NCI-H1436 (cell line): ENCODE data around the gene ZNF331.

Experiments used
- DNase-seq: peaks from one replicate; lab custom pipeline; 2025; lab: John Stamatoyannopoulos, UW

The ZNF331 gene

GRCh38 chr19:53576941-53577653, 39.2 kb downstream of the ZNF331 start:
- DNase-seq: no peak

GRCh38 chr19:53577968-53578367, 40.0 kb downstream of the ZNF331 start:
- no peak for DNase-seq

- DNase-seq: no peak
Observed at GRCh38 chr19:53579518-53579917, 41.6 kb downstream of the ZNF331 start.

GRCh38 chr19:53580871-53581835, 43.2 kb downstream of the ZNF331 start:
- no peak for DNase-seq

GRCh38 chr19:53581871-53582279, 43.9 kb downstream of the ZNF331 start:
- no peak for DNase-seq

GRCh38 chr19:53583181-53583580, 45.2 kb downstream of the ZNF331 start:
- no peak for DNase-seq

GRCh38 chr19:53586277-53586691, 48.3 kb downstream of the ZNF331 start:
- DNase-seq: no peak

GRCh38 chr19:53594811-53595509, 57.0 kb downstream of the ZNF331 start:
- DNase-seq: no peak

- DNase-seq: no peak
Observed at GRCh38 chr19:53595510-53595867, 57.5 kb downstream of the ZNF331 start.

- DNase-seq: no peak
Observed at GRCh38 chr19:53596056-53596455, 58.1 kb downstream of the ZNF331 start.

- DNase-seq: no peak
Observed at GRCh38 chr19:53597023-53597422, 59.1 kb downstream of the ZNF331 start.

GRCh38 chr19:53598361-53598760, 60.4 kb downstream of the ZNF331 start:
- DNase-seq: no peak

- DNase-seq: no peak
Observed at GRCh38 chr19:53600217-53600616, 62.3 kb downstream of the ZNF331 start.

- DNase-seq: no peak
Observed at GRCh38 chr19:53606031-53606430, 68.1 kb downstream of the ZNF331 start.

- DNase-seq: no peak
Observed at GRCh38 chr19:53608381-53608780, 70.4 kb downstream of the ZNF331 start.

GRCh38 chr19:53612762-53613526, 75.0 kb downstream of the ZNF331 start:
- DNase-seq: no peak

GRCh38 chr19:53621885-53622740, 84.2 kb downstream of the ZNF331 start:
- no peak for DNase-seq

GRCh38 chr19:53624771-53625545, 87.0 kb downstream of the ZNF331 start:
- DNase-seq: no peak

GRCh38 chr19:53626486-53626885, 88.5 kb downstream of the ZNF331 start:
- no peak for DNase-seq

GRCh38 chr19:53626976-53627375, 89.0 kb downstream of the ZNF331 start:
- DNase-seq: no peak
